Raji (cell line): ENCODE measurements around the gene PRKCB.

Experiments used
- POLR2A ChIP-seq: IDR thresholded peaks from 2 replicates; pipeline ENCODE4 v1.6.1; 2011; ENCODE audit warnings: low read depth, low read length, control low read depth; ENCODE audit not compliant: insufficient read depth

Gene PRKCB

GRCh38 chr16:24007391-24007790 lies 171.6 kb downstream of the PRKCB start:
- no peak for TF ChIP-seq POLR2A

GRCh38 chr16:24007934-24008333 lies 172.2 kb downstream of the PRKCB start:
- no peak for TF ChIP-seq POLR2A

GRCh38 chr16:24009098-24009497 lies 173.3 kb downstream of the PRKCB start:
- no peak for TF ChIP-seq POLR2A

- TF ChIP-seq POLR2A: no peak
Observed at GRCh38 chr16:24009955-24010354, 174.2 kb downstream of the PRKCB start.

- TF ChIP-seq POLR2A: no peak
Observed at GRCh38 chr16:24010440-24011089, 174.8 kb downstream of the PRKCB start.

GRCh38 chr16:24011237-24011636 lies 175.5 kb downstream of the PRKCB start:
- TF ChIP-seq POLR2A: no peak

GRCh38 chr16:24013054-24013636 lies 177.4 kb downstream of the PRKCB start:
- no peak for TF ChIP-seq POLR2A

GRCh38 chr16:24013864-24014645 lies 178.3 kb downstream of the PRKCB start:
- TF ChIP-seq POLR2A: no peak

GRCh38 chr16:24015923-24016322 lies 180.1 kb downstream of the PRKCB start:
- no peak for TF ChIP-seq POLR2A

- no peak for TF ChIP-seq POLR2A
Observed at GRCh38 chr16:24018485-24018884, 182.7 kb downstream of the PRKCB start.

GRCh38 chr16:24022797-24023196 lies 187.0 kb downstream of the PRKCB start:
- no peak for TF ChIP-seq POLR2A

GRCh38 chr16:24023621-24024020 lies 187.8 kb downstream of the PRKCB start:
- no peak for TF ChIP-seq POLR2A

GRCh38 chr16:24024971-24025370 lies 189.2 kb downstream of the PRKCB start:
- TF ChIP-seq POLR2A: no peak

GRCh38 chr16:24027466-24027865 lies 191.7 kb downstream of the PRKCB start:
- TF ChIP-seq POLR2A: no peak

GRCh38 chr16:24035127-24035842 lies 199.5 kb downstream of the PRKCB start:
- TF ChIP-seq POLR2A: no peak

- TF ChIP-seq POLR2A: no peak
Observed at GRCh38 chr16:24036038-24036543, 200.3 kb downstream of the PRKCB start.

- no peak for TF ChIP-seq POLR2A
Observed at GRCh38 chr16:24036614-24037013, 200.8 kb downstream of the PRKCB start.
